T-cell (primary cell): Measurements from ENCODE around the gene CNTNAP5. TPM values are rescaled to one million over a fixed set of nuclear protein-coding genes. Genes with fewer than 3 reads are reported as not detected.

Source experiments
- ATAC-seq, 4 experiments: fragments of 200-7000 bp in 3 of 4; fragments of 150-1000 bp in 1 of 4; cut with Tn5 transposase; replicated peaks in 1 of 4; 1 replicate in 3 of 4; 2 replicates in 1 of 4; pipeline ENCODE4 v1.10.0; 2021; ENCODE audit warnings: moderate library complexity in 3 of 4, mild to moderate bottlenecking in 2 of 4, moderate number of reproducible peaks in 1 of 4
- CTCF ChIA-PET, 2 donors: fragments of 300-600 bp; sonication (Branson Sonifier 250); formaldehyde crosslinking; loops; one replicate each; lab custom pipeline; 2022; ENCODE audit warnings: antibody characterized with exemption in 2 of 2; lab: Charles Lee
- POLR2A ChIA-PET, 2 donors: fragments of 300-600 bp; sonication (Branson Sonifier 250); formaldehyde crosslinking; loops; one replicate each; lab custom pipeline; 2022; ENCODE audit warnings: antibody characterized with exemption in 2 of 2; lab: Charles Lee
- DNase-seq, 35 experiments: peaks; one replicate each; pipeline versions ENCODE4 v3.0.0 to v3.0.0-alpha.2; 2013 to 2023
- H3K27ac ChIP-seq: one replicate; pipeline ENCODE4 v1.5.1; 2013; ENCODE audit warnings: low read length
- H3K27me3 ChIP-seq, 2 experiments: replicated peaks in 1 of 2; 1 replicate in 1 of 2; 2 replicates in 1 of 2; pipeline versions ENCODE4 v1.6.1 to v1.7.0; 2013; ENCODE audit warnings: low read length in 1 of 2, mixed read lengths in 1 of 2; ENCODE audit not compliant: control insufficient read depth in 2 of 2, insufficient read depth in 2 of 2; ENCODE audit errors: extremely low read depth in 1 of 2
- H3K36me3 ChIP-seq, 2 donors: 1 replicate in 1 of 2; 2 replicates in 1 of 2; pipeline versions ENCODE4 v1.6.1 to v1.7.0; 2013; ENCODE audit warnings: low read length in 1 of 2; ENCODE audit not compliant: control insufficient read depth in 2 of 2, insufficient read depth in 1 of 2; ENCODE audit errors: extremely low read depth in 1 of 2
- H3K4me1 ChIP-seq, 2 experiments: 1 replicate in 1 of 2; 2 replicates in 1 of 2; pipeline versions ENCODE4 v1.6.1 to v1.7.0; 2013; ENCODE audit warnings: low read length in 2 of 2, mixed read lengths in 1 of 2; ENCODE audit not compliant: insufficient read depth in 2 of 2, control insufficient read depth in 1 of 2; ENCODE audit errors: extremely low read depth in 1 of 2
- H3K4me3 ChIP-seq, 2 donors: 1 replicate in 1 of 2; 2 replicates in 1 of 2; pipeline versions ENCODE4 v1.5.1 to v1.7.0; 2013; ENCODE audit warnings: mild to moderate bottlenecking in 2 of 2, low read length in 1 of 2, moderate library complexity in 1 of 2; ENCODE audit not compliant: control insufficient read depth in 1 of 2; ENCODE audit errors: extremely low read depth in 1 of 2
- H3K9me3 ChIP-seq: 2 replicates; pipeline ENCODE4 v1.7.0; 2013
- H3K27ac Mint-ChIP-seq, 2 donors: one replicate each; pipeline ENCODE4 v1.8.0; 2020 to 2021; ENCODE audit warnings: mild to moderate bottlenecking in 2 of 2, mixed read lengths in 2 of 2
- H3K27me3 Mint-ChIP-seq, 2 donors: one replicate each; pipeline ENCODE4 v1.8.0; 2021 to 2022; ENCODE audit warnings: mixed read lengths in 2 of 2
- H3K36me3 Mint-ChIP-seq: one replicate; pipeline ENCODE4 v1.8.0; 2021; ENCODE audit warnings: mixed read lengths
- H3K4me1 Mint-ChIP-seq, 3 donors: one replicate each; pipeline ENCODE4 v1.8.0; 2020 to 2022; ENCODE audit warnings: mixed read lengths in 3 of 3, mild to moderate bottlenecking in 1 of 3
- H3K4me3 Mint-ChIP-seq, 3 donors: one replicate each; pipeline ENCODE4 v1.8.0; 2020 to 2022; ENCODE audit warnings: mild to moderate bottlenecking in 3 of 3, mixed read lengths in 3 of 3, moderate library complexity in 3 of 3
- H3K9me3 Mint-ChIP-seq, 3 donors: one replicate each; pipeline ENCODE4 v1.8.0; 2020 to 2022; ENCODE audit warnings: mixed read lengths in 3 of 3
- WGBS: methylation state at CpG from one replicate; pipeline ENCODE4 v1.1.5; 2013; ENCODE audit warnings: missing lambda C conversion rate; ENCODE audit not compliant: insufficient coverage; 5-methylcytosine and 5-hydroxymethylcytosine counted together
- total RNA-seq, 35 experiments: library from RNA in 6 of 35; stranded (reverse) in 6 of 35; fragments of 120-200 nt in 1 of 35; gene quantifications; one replicate each; pipeline versions ENCODE4 v1.2.1 to v1.2.4 and lab custom pipeline; 2013 to 2026

Gene CNTNAP5
- total RNA-seq, 5 donors from 2014 or later (not counting 1 experiment from before 2014, with no cell fraction given): not detected

DNA sequence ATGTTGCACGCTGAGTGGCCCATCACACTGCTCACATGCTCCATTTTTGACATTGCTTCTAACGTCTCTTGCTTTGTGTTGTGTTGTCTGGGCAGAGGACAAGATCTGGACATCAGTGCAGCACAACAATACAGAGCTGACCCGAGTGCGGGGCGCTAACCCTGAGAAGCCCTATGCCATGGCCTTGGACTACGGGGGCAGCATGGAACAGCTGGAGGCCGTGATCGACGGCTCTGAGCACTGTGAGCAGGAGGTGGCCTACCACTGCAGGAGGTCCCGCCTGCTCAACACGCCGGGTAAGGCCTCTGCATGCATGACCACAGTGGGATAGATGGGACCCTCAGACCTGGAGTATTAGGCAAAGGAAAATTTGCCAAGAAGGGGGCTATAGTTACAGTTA lies 622.6 kb downstream of the CNTNAP5 start:
- H3K27me3 ChIP-seq: no peaks in the 10 kb centered on the region
- H3K4me3 ChIP-seq: no peak overlapping the region
- Mint-ChIP-seq H3K27ac (no peak overlapping the region), H3K27me3 (no peaks in the 10 kb centered on the region), H3K9me3 (peaks cover 3% of the 10 kb centered on the region in 3 donors), H3K4me1 (no peaks in the 10 kb centered on the region), H3K4me3 (no peak overlapping the region), H3K36me3 (no peaks in the 10 kb centered on the region)
- whole genome bisulfite sequencing: 97% methylated on average over 10 of the region's 12 CpGs
- H3K36me3 ChIP-seq: no peaks in the 10 kb centered on the region
- no peak for ATAC-seq
- no peak for DNase-seq
- H3K27ac ChIP-seq: no peak overlapping the region
- ChIA-PET POLR2A (no interaction called here), CTCF (interaction anchor here in 1 of 2 donors (0.6 kb wide), 1 partner anchor 430 kb away, joined by 3 read pairs; no protein-coding TSS in a partner anchor)
- no peaks in the 10 kb centered on the region for H3K4me1 ChIP-seq
- H3K9me3 ChIP-seq: no peaks in the 10 kb centered on the region

DNA sequence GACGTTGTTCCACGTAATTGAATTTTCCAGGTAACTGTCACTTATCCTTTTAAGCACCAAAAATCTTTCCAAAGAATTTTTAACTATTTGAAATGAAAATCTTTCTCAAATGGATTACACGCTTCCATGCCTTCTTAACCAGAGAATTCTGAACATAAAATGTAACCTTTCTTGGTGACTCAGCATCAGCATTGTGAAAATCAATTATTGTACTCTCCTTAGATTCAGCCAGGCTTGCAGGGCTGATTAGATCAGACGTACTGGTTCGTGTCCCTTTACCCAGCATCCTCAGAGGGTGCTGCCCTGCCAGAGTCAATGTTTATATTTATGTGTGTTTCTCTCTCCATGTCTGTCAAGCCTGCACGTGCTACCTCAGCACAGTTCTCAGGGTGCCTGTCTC lies 623.9 kb downstream of the CNTNAP5 start:
- H3K36me3 ChIP-seq: no peaks in the 10 kb centered on the region
- Mint-ChIP-seq H3K27ac (no peak overlapping the region), H3K27me3 (no peaks in the 10 kb centered on the region), H3K4me3 (no peak overlapping the region), H3K9me3 (peaks cover 3 to 6% (median 5%) of the 10 kb centered on the region in 3 donors), H3K36me3 (no peaks in the 10 kb centered on the region), H3K4me1 (no peaks in the 10 kb centered on the region)
- no peak overlapping the region for H3K27ac ChIP-seq
- WGBS: 83% methylated on average over 3 of the region's 6 CpGs
- H3K9me3 ChIP-seq: no peaks in the 10 kb centered on the region
- POLR2A ChIA-PET: no interaction called here
- no peaks in the 10 kb centered on the region for H3K4me1 ChIP-seq
- no peak overlapping the region for H3K4me3 ChIP-seq
- CTCF ChIA-PET: no interaction called here
- ATAC-seq (no peak), DNase-seq (no peak)
- H3K27me3 ChIP-seq: no peaks in the 10 kb centered on the region

DNA sequence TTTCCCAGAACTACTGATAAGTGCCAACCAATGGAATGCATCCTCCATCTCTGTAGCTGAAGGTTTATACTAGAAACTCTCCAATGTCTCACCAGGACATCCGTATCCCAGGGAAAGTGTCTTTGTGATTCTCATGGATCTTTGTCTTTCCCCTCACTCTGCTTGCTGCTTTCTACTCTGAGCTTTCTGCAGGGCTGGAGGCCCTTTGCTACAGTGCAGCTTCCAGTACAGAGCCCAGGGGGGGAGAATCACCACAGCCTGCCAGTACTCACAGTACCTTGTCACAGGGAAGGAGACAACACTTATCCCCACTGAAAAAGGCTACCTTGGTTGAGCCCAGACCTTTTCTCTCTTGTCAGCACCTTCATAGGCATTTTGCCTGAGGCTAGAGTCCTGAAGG lies 627.0 kb downstream of the CNTNAP5 start:
- no peak overlapping the region for H3K27ac Mint-ChIP-seq
- Histone ChIP-seq H3K36me3 (no peaks in the 10 kb centered on the region), H3K27ac (no peak overlapping the region), H3K27me3 (no peaks in the 10 kb centered on the region), H3K4me3 (no peak overlapping the region), H3K9me3 (no peaks in the 10 kb centered on the region), H3K4me1 (no peaks in the 10 kb centered on the region)
- no peaks in the 10 kb centered on the region for H3K27me3 Mint-ChIP-seq
- ChIA-PET CTCF (no interaction called here), POLR2A (no interaction called here)
- peaks cover 4 to 9% (median 7%) of the 10 kb centered on the region in 3 donors for H3K9me3 Mint-ChIP-seq
- no peak for DNase-seq
- H3K4me3 Mint-ChIP-seq: no peak overlapping the region
- ATAC-seq: no peak
- no peaks in the 10 kb centered on the region for H3K36me3 Mint-ChIP-seq
- H3K4me1 Mint-ChIP-seq: no peaks in the 10 kb centered on the region
- whole genome bisulfite sequencing: 83% methylated on average over 1 of the region's 1 CpG

DNA sequence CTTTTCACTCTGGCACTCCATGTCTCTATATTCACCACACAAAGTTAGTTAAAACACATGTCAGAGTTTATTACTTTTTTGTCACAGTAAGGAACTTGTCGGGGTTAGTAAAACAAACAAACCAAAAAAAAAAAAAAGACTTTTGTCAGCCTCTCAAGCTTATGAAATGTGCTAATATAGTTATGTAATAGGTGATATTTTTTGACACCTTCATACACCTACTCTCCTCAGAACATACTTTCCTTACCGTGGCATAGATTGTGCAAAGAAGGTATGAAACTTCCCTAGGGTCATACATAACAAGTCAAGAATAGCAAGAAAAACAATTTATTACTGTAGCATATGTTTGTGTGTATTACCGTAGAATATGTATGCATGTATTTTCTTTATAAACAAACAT lies 633.3 kb downstream of the CNTNAP5 start:
- ChIA-PET CTCF (no interaction called here), POLR2A (no interaction called here)
- H3K27ac Mint-ChIP-seq: no peak overlapping the region
- WGBS: no CpG with 5 or more reads among the region's 3 CpGs
- no peaks in the 10 kb centered on the region for H3K9me3 ChIP-seq
- H3K4me3 Mint-ChIP-seq: no peak overlapping the region
- ATAC-seq: no peak
- no peaks in the 10 kb centered on the region for H3K27me3 Mint-ChIP-seq
- no peak overlapping the region for H3K27ac ChIP-seq
- H3K36me3 Mint-ChIP-seq: no peaks in the 10 kb centered on the region
- no peak overlapping the region for H3K4me3 ChIP-seq
- H3K4me1 Mint-ChIP-seq: no peaks in the 10 kb centered on the region
- H3K27me3 ChIP-seq: no peaks in the 10 kb centered on the region
- no peaks in the 10 kb centered on the region for H3K4me1 ChIP-seq
- H3K9me3 Mint-ChIP-seq: peaks cover 8 to 23% (median 13%) of the 10 kb centered on the region in 3 donors
- no peak for DNase-seq
- H3K36me3 ChIP-seq: no peaks in the 10 kb centered on the region

DNA sequence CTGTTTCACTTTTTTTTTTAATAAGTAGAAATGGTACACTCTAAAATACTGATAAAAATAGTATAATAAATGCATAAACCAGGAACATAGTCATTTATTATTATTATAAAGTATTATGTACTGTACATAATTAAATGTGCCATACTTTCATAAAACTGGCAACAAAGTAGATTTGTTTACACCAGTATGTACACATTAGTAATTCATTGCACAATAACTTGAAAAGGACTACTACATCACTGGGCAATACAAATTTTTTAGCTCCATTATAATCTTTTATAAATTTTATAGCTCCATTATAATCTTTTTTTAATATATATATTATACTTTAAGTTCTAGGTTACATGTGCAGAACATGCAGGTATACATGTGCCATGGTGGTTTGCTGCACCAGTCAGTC lies 636.5 kb downstream of the CNTNAP5 start:
- H3K27me3 ChIP-seq: no peaks in the 10 kb centered on the region
- no peaks in the 10 kb centered on the region for H3K36me3 ChIP-seq
- Mint-ChIP-seq H3K4me1 (no peaks in the 10 kb centered on the region), H3K27me3 (no peaks in the 10 kb centered on the region), H3K36me3 (no peaks in the 10 kb centered on the region), H3K27ac (no peak overlapping the region), H3K4me3 (no peak overlapping the region), H3K9me3 (peaks cover 5 to 23% (median 12%) of the 10 kb centered on the region in 3 donors)
- no peak for DNase-seq
- H3K4me1 ChIP-seq: no peaks in the 10 kb centered on the region
- no peak overlapping the region for H3K27ac ChIP-seq
- ChIA-PET POLR2A (no interaction called here), CTCF (no interaction called here)
- H3K4me3 ChIP-seq: no peak overlapping the region
- no peaks in the 10 kb centered on the region for H3K9me3 ChIP-seq
- ATAC-seq: no peak

DNA sequence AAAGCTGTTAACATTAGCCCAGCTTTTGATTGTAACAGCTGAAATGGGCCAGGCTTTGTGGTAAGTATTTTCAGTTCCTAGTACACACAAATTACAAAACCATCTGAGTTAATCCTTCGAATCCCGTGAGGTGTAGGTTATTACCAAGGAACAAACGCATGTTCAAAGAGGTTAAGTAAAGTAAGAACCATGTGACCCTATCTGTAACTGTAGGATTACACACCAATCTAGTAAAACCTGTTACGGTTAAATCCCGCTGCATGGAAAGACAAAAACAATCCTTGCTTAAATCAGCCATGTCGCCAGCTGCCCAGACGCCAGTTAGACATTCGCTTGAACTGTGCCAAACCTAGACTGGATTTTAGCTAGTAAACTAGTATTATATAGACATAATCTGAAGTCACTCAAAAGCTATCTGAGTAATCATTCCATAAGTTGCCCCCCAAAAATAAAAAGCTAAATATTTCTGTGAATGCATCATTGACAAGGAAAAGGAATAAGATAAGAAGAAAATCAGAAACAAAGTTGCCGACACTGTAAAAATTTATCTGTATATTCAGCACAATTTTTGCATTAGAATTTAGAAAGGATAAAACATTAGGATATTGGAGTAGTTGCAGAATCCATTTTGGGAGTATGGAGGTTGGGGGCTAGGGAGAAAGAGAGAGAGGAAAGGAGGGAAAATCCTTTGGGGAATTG lies 638.0 kb downstream of the CNTNAP5 start:
- no peaks in the 10 kb centered on the region for H3K9me3 ChIP-seq
- H3K9me3 Mint-ChIP-seq: peaks cover 4 to 14% (median 6%) of the 10 kb centered on the region in 3 donors
- H3K4me3 Mint-ChIP-seq: no peak overlapping the region
- no peaks in the 10 kb centered on the region for H3K27me3 Mint-ChIP-seq
- no peaks in the 10 kb centered on the region for H3K4me1 Mint-ChIP-seq
- H3K27ac Mint-ChIP-seq: no peak overlapping the region
- no peak for ATAC-seq
- DNase-seq: no peak
- no peaks in the 10 kb centered on the region for H3K4me1 ChIP-seq
- H3K36me3 ChIP-seq: no peaks in the 10 kb centered on the region
- ChIA-PET CTCF (no interaction called here), POLR2A (no interaction called here)
- H3K27ac ChIP-seq: no peak overlapping the region
- H3K27me3 ChIP-seq: no peaks in the 10 kb centered on the region
- WGBS: 100% methylated on average over 1 of the region's 9 CpGs
- H3K4me3 ChIP-seq: no peak overlapping the region
- H3K36me3 Mint-ChIP-seq: no peaks in the 10 kb centered on the region

DNA sequence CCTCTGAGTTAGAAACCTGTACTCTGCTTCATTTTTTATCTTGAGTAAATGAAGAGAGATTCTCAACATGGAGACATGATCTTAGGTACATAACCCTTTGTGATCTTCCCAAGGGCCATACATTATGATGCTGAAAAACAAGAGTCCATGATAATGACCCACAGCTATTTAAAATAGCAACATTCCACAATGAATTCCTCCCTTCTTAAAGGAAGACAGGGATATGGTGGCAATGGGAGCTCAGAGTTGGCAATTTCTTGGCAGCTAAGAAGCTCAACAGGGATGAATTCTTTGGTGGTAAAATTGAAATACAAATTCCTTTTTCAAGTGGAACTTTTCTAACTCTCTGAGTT lies 638.5 kb downstream of the CNTNAP5 start:
- Histone ChIP-seq H3K9me3 (no peaks in the 10 kb centered on the region), H3K4me1 (no peaks in the 10 kb centered on the region), H3K27ac (no peak overlapping the region), H3K4me3 (no peak overlapping the region), H3K27me3 (no peaks in the 10 kb centered on the region), H3K36me3 (no peaks in the 10 kb centered on the region)
- no peak for DNase-seq
- H3K4me1 Mint-ChIP-seq: no peaks in the 10 kb centered on the region
- no peak overlapping the region for H3K27ac Mint-ChIP-seq
- POLR2A ChIA-PET: no interaction called here
- no peaks in the 10 kb centered on the region for H3K36me3 Mint-ChIP-seq
- H3K4me3 Mint-ChIP-seq: no peak overlapping the region
- CTCF ChIA-PET: no interaction called here
- peaks cover 4 to 14% (median 6%) of the 10 kb centered on the region in 3 donors for H3K9me3 Mint-ChIP-seq
- no peak for ATAC-seq
- H3K27me3 Mint-ChIP-seq: no peaks in the 10 kb centered on the region
